LNCaP clone FGC (cell line): ENCODE measurements around the gene LDLRAD3.

Experiments
- DNase-seq: peaks from one replicate; pipeline ENCODE4 v3.0.0-alpha.2; 2011; ENCODE audit warnings: low read depth
- H3K4me3 ChIP-seq: 2 replicates; pipeline ENCODE4 v1.5.1; 2011; ENCODE audit warnings: mild to moderate bottlenecking, low read depth, low read length, control low read depth
- TF ChIP-seq, protein P1 (sequence below): IDR thresholded peaks from 2 replicates; pipeline ENCODE4 v1.5.1; 2012; ENCODE audit warnings: mild to moderate bottlenecking; ENCODE audit not compliant: control insufficient read depth, insufficient read depth; ENCODE audit errors: extremely low read depth

LDLRAD3 gene

DNA sequence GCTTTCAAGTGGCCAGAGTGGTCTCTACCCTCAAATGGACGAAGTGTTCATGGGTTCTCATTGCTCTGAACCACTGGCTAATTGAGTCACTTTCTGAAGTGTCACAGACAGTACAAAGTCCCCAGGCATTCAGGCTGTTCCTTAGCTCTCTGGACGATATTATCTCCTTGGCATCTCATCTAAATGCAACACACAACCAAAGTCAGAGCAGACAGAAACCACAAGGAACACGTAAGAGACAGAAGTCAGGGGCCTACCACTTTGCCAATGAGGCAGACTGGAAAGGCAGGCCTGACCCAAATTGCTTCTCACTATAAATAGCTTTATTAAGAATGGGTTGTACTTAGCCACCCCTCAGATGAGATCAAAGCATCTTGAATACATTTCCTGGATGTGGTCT, 29.0 kb upstream of the LDLRAD3 start:
- TF ChIP-seq, protein P1, sequence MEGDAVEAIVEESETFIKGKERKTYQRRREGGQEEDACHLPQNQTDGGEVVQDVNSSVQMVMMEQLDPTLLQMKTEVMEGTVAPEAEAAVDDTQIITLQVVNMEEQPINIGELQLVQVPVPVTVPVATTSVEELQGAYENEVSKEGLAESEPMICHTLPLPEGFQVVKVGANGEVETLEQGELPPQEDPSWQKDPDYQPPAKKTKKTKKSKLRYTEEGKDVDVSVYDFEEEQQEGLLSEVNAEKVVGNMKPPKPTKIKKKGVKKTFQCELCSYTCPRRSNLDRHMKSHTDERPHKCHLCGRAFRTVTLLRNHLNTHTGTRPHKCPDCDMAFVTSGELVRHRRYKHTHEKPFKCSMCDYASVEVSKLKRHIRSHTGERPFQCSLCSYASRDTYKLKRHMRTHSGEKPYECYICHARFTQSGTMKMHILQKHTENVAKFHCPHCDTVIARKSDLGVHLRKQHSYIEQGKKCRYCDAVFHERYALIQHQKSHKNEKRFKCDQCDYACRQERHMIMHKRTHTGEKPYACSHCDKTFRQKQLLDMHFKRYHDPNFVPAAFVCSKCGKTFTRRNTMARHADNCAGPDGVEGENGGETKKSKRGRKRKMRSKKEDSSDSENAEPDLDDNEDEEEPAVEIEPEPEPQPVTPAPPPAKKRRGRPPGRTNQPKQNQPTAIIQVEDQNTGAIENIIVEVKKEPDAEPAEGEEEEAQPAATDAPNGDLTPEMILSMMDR = no peak
- no peak overlapping the region for H3K4me3 ChIP-seq
- no peak for DNase-seq

DNA sequence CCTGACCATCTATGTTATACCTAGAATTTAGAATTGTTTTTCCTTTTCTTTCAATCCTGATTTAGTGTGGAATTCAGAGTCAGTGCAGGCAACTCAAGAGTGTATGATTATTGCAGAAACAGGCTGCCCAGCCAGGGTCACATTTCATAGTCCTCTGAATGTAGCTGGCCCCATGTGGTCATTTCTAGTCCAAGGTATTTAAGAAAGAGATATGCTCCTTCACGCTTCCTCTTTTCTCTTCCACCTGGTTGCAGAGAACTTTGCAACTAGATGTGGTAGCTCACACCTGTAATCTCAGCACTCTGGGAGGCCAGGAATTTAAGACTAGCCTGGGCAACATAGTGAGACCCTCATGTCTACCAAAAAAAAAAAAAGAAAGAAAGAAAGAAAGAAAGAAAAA, 27.6 kb upstream of the LDLRAD3 start:
- no peak overlapping the region for H3K4me3 ChIP-seq
- no peak for DNase-seq
- TF ChIP-seq, protein P1 = no peak

DNA sequence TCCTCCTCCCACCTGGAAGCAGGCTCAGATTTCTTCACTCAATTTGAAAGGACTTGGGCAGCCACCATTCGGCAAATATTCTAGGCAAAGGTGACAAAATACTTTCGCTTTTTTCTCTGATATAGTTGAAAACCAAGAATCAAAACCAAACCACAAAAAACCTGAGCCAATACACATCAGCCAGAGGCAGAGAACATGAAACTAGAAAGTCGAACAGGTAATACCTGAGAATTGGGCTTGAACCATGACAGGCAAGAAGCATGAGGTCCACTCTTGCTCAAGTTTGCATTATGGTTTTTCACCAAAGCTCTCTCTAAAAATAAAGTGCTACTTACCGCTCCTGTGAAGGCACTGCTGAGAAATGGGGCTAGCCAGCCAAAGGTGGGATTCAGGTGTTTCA, 26.2 kb upstream of the LDLRAD3 start:
- H3K4me3 ChIP-seq = no peak overlapping the region
- TF ChIP-seq, protein P1 = no peak
- no peak for DNase-seq

DNA sequence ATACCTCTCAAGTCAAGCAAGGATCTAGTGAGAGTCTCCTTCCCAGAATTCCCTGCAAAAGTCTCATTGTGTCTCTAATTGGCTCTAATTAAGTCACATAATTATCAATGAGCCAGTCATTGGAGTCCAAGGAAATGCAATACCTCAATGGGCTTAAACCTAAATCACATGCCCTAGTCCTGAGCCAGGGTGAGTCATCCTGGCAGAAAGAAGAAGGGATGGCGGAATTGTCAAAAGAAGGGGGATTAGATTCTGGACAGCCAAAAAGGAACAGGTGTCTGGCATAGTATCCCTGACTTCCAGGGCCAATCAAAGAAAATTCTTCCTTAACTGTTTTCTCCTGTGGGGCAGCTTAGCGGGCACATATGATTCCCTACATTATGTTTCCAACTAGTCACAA, 25.1 kb upstream of the LDLRAD3 start:
- no peak for DNase-seq
- no peak overlapping the region for H3K4me3 ChIP-seq
- TF ChIP-seq, protein P1 = no peak

DNA sequence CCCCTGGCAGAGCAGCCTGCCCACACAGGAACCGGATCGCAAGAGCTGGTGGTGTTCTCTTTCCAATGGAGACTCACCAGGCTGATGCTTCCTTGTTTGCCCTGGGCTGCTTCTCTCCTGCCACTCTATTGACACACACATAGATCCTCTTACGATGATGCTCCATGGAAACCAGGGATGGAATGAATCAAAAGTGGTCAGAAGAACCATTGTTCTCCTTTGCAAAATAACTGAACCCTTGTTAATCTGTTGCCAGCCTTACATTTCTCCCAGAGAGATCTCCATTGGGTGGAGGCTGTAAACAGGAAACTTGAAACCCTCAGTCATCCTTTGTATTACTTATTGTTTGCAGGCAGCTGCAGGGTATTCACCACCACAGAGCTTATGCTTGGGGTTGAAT, 24.6 kb upstream of the LDLRAD3 start:
- TF ChIP-seq, protein P1 = no peak
- no peak overlapping the region for H3K4me3 ChIP-seq
- DNase-seq = no peak

DNA sequence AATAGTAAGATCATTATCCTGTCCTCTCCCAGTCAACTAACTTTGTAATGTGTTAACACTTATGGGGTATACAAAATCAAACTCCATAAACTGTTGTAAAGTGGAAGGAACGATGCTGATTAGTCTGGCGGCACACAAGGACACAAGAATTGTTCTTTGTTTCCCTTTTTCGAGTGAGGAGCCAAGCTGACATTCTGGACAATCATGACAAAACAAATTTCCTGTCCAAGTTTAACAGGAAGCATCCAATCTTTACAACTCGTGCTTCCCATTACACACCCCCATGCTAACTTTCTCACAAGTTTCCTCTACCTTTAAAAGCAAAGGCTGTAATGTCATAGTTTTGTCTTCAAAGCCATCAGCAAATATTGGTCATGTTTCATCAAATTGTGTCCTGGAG, 20.4 kb upstream of the LDLRAD3 start:
- TF ChIP-seq, protein P1 = no peak
- DNase-seq = no peak
- no peak overlapping the region for H3K4me3 ChIP-seq

DNA sequence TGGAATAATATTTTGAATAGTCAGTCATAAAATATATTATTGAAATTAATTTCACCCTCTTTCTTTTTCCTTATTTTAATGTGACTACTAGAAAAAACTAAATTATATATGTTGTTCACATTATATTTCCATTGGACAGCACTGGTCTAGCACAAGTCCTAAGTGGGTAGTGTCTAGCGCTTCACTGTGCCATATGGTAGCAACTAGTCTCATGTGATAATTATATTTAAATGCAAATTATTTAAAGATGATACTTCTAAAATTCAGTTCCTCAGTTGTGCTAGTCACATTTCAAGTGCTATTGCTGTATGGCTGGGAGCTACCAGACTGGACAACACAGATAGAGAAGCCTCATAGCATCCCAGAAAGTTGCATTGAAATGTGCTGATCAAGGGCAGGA, 19.1 kb upstream of the LDLRAD3 start:
- TF ChIP-seq, protein P1 = no peak

More for the DNA sequence above, 19.1 kb upstream of the LDLRAD3 start:
- DNase-seq = no peak
- no peak overlapping the region for H3K4me3 ChIP-seq
